WTC11 (cell line): ENCODE measurements around the gene TM9SF4. TPM values are rescaled to one million over a fixed set of nuclear protein-coding genes. Genes with fewer than 3 reads are reported as not detected.

Experiments used
- E2F1 ChIP-seq: sonication (generic); formaldehyde crosslinking; IDR thresholded peaks from 2 replicates; pipeline ENCODE4 v1.8.0; 2022; ENCODE audit warnings: mild to moderate bottlenecking, missing genetic modification reagents
- E2F4 ChIP-seq: sonication (generic); formaldehyde crosslinking; IDR thresholded peaks from 2 replicates; pipeline ENCODE4 v1.8.1; 2022; ENCODE audit warnings: low read depth, mild to moderate bottlenecking, moderate library complexity, missing genetic modification reagents, borderline replicate concordance
- ELF4 ChIP-seq: sonication (generic); formaldehyde crosslinking; IDR thresholded peaks from 2 replicates; pipeline ENCODE4 v1.8.1; 2022; ENCODE audit warnings: low read depth, mild to moderate bottlenecking, moderate library complexity, missing genetic modification reagents
- ERG ChIP-seq: fragments of 250-450 bp; sonication (Bioruptor Pico); IDR thresholded peaks from 2 replicates; pipeline ENCODE4 v1.8.0; 2021; ENCODE audit warnings: mild to moderate bottlenecking
- ESRRA ChIP-seq: sonication (generic); formaldehyde crosslinking; IDR thresholded peaks from 2 replicates; pipeline ENCODE4 v1.8.1; 2022; ENCODE audit warnings: mild to moderate bottlenecking, missing genetic modification reagents, borderline replicate concordance
- FOXP1 ChIP-seq: sonication (generic); formaldehyde crosslinking; IDR thresholded peaks from 2 replicates; pipeline ENCODE4 v1.8.0; 2022; ENCODE audit warnings: missing genetic modification reagents, mild to moderate bottlenecking, moderate library complexity, borderline replicate concordance
- FOXP4 ChIP-seq: sonication (generic); formaldehyde crosslinking; IDR thresholded peaks from 2 replicates; pipeline ENCODE4 v1.8.0; 2022; ENCODE audit warnings: mild to moderate bottlenecking, missing genetic modification reagents
- GABPB1 ChIP-seq: sonication (generic); formaldehyde crosslinking; IDR thresholded peaks from 2 replicates; pipeline ENCODE4 v1.8.1; 2023; ENCODE audit warnings: mild to moderate bottlenecking, missing genetic modification reagents
- GRHL2 ChIP-seq: fragments of 250-450 bp; sonication (Bioruptor Pico); IDR thresholded peaks from 2 replicates; pipeline ENCODE4 v1.8.0; 2022; ENCODE audit warnings: mild to moderate bottlenecking, moderate library complexity; ENCODE audit not compliant: insufficient replicate concordance, severe bottlenecking
- IRF2 ChIP-seq: sonication (generic); formaldehyde crosslinking; IDR thresholded peaks from 2 replicates; pipeline ENCODE4 v1.8.0; 2022; ENCODE audit warnings: low read depth, missing genetic modification reagents, borderline replicate concordance
- JUN ChIP-seq: sonication (generic); formaldehyde crosslinking; IDR thresholded peaks from 2 replicates; pipeline ENCODE4 v1.8.0; 2023; ENCODE audit warnings: mild to moderate bottlenecking, missing genetic modification reagents
- NFYB ChIP-seq: sonication (generic); formaldehyde crosslinking; conservative IDR thresholded peaks from 2 replicates; pipeline ENCODE4 v1.8.0; 2022; ENCODE audit warnings: low read depth, missing genetic modification reagents
- NR1H2 ChIP-seq: sonication (generic); formaldehyde crosslinking; IDR thresholded peaks from 2 replicates; pipeline ENCODE4 v1.9.0; 2021; ENCODE audit warnings: mild to moderate bottlenecking, moderate library complexity, missing genetic modification reagents
- NR3C1 ChIP-seq: sonication (generic); formaldehyde crosslinking; conservative IDR thresholded peaks from 2 replicates; pipeline ENCODE4 v1.8.1; 2023; ENCODE audit warnings: low read depth, mild to moderate bottlenecking, missing genetic modification reagents
- OVOL2 ChIP-seq: fragments of 250-450 bp; sonication (Bioruptor Pico); IDR thresholded peaks from 2 replicates; pipeline ENCODE4 v1.9.0; 2021; ENCODE audit warnings: mild to moderate bottlenecking, borderline replicate concordance
- PREB ChIP-seq: sonication (generic); formaldehyde crosslinking; IDR thresholded peaks from 2 replicates; pipeline ENCODE4 v1.8.1; 2022; ENCODE audit warnings: mild to moderate bottlenecking, missing genetic modification reagents, moderate library complexity, borderline replicate concordance
- SOX15 ChIP-seq: fragments of 250-450 bp; sonication (Bioruptor Pico); IDR thresholded peaks from 2 replicates; pipeline ENCODE4 v1.9.0; 2021; ENCODE audit warnings: mild to moderate bottlenecking
- TEAD4 ChIP-seq: sonication (generic); formaldehyde crosslinking; IDR thresholded peaks from 2 replicates; pipeline ENCODE4 v1.8.0; 2022; ENCODE audit warnings: mild to moderate bottlenecking, missing genetic modification reagents
- ZBTB43 ChIP-seq: sonication (generic); formaldehyde crosslinking; IDR thresholded peaks from 2 replicates; pipeline ENCODE4 v1.8.1; 2023; ENCODE audit warnings: mild to moderate bottlenecking, missing genetic modification reagents
- ZNF219 ChIP-seq: sonication (generic); formaldehyde crosslinking; IDR thresholded peaks from 2 replicates; pipeline ENCODE4 v1.8.0; 2023; ENCODE audit warnings: missing genetic modification reagents, mild to moderate bottlenecking, borderline replicate concordance
- ZNF263 ChIP-seq: sonication (generic); formaldehyde crosslinking; IDR thresholded peaks from 2 replicates; pipeline ENCODE4 v1.8.1; 2022; ENCODE audit warnings: low read depth, mild to moderate bottlenecking, moderate library complexity, missing genetic modification reagents
- ZNF281 ChIP-seq: sonication (generic); formaldehyde crosslinking; IDR thresholded peaks from 2 replicates; pipeline ENCODE4 v1.8.0; 2023; ENCODE audit warnings: mild to moderate bottlenecking, missing genetic modification reagents
- ZNF317 ChIP-seq: sonication (generic); formaldehyde crosslinking; IDR thresholded peaks from 2 replicates; pipeline ENCODE4 v1.8.1; 2023; ENCODE audit warnings: low read depth, mild to moderate bottlenecking, moderate library complexity, missing genetic modification reagents, borderline replicate concordance
- ZNF425 ChIP-seq: fragments of 250-450 bp; sonication (Bioruptor Pico); conservative IDR thresholded peaks from 2 replicates; pipeline ENCODE4 v1.9.0; 2021; ENCODE audit warnings: mild to moderate bottlenecking
- total RNA-seq: library from RNA; stranded (reverse); gene quantifications from 3 replicates; pipeline ENCODE4 v1.2.3, GENCODE V29; 2021

Gene TM9SF4
- total RNA-seq, 1 experiment from 2014 or later, result 44.8 TPM

- TF ChIP-seq ESRRA (no peak), FOXP4 (CRISPR knock-in tag) (no peak), IRF2 (CRISPR knock-in tag) (no peak), E2F1 (no peak), SOX15 (CRISPR knock-in tag) (no peak), ERG (CRISPR knock-in tag) (no peak), GABPB1 (CRISPR knock-in tag) (peak; percentile 55), JUN (no peak), ZBTB43 (CRISPR knock-in tag) (no peak), E2F4 (CRISPR knock-in tag) (0 out of 2 replicates have a peak, but pooled peaks have one; percentile 42), NFYB (CRISPR knock-in tag) (no peak), NR1H2 (CRISPR knock-in tag) (no peak), ZNF425 (CRISPR knock-in tag) (no peak), ELF4 (0 out of 2 replicates have a peak, but pooled peaks have one; percentile 54), FOXP1 (peak; percentile 48; the same call in 1 of the 2 replicates), TEAD4 (CRISPR knock-in tag) (no peak), ZNF219 (CRISPR knock-in tag) (no peak), PREB (CRISPR knock-in tag) (no peak), NR3C1 (CRISPR knock-in tag) (no peak), ZNF263 (no peak), OVOL2 (CRISPR knock-in tag) (no peak), ZNF281 (CRISPR knock-in tag) (no peak), GRHL2 (no peak), ZNF317 (CRISPR knock-in tag) (no peak)
Measured at GRCh38 chr20:32207626-32208498, 98.3 kb downstream of the TM9SF4 start, which contains the start of the genes PLAGL2 and POFUT1 (continued).
